HCEC 1CT (cell line): ENCODE results near the gene MYBPC2.
A peak's percentile ranks its signal among the peaks of the same experiment; 100 is the strongest.

ENCODE experiments used
- DNase-seq: peaks from one replicate; pipeline ENCODE4 v3.0.0-alpha.2; 2017

The MYBPC2 gene

DNA sequence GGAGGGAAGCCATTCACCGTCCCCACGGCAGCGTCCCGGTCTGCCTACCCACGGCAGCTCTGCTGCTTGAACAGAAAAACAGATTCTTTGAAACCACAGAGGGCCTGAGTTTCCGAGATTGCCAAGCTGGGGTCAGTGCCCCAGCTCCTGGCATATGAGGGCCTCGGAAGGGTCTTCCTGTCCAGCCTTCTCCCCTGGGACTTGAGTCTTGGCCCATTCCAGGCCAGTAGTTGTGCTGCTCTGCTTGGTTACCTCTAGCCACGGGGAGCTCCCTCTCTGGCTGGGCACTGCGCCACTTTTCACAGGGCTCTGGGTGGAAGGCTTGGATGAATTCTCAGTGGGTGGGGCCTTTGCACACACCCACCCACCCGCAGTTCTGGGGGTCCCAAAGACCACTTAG, 22.6 kb upstream of the MYBPC2 start:
- DNase-seq, result no peak

DNA sequence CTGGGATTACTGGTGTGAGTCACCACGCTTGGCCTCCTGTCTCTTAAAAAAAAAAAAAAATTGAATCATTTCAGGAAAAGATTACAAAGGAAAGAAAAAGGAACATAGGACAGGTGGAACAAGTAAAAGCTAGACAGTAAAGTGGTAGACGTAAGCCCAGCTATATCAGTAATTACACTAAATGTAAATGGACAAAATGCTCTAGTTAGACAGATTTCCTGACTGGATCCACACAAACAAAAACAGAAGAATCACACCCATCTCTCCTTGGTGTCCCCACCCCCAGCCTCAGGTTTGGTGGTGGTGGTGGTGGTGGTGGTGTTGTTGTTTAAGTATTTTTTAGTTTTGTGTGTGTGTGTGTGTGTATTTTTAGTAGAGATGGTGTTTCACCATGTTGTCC, 20.3 kb upstream of the MYBPC2 start:
- no peak for DNase-seq

DNA sequence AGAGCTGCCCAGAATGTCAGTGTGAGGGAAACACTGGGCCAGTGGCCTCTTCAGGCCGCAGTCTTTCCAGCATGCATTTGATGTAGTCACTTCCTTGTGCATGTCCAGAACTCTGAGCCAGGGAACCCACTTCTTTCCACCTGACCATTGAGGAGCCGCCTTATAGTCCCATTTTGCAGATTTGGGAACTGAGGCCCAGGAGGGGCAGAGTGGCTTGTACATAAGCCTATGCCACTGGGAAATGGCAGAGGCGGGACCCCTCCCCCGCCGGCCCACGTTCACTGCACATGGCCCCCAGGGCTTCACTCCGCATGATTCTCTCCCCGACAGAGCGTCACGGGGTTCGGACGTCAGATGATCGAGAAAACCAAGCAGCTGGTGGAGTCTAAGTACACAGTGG, 19.6 kb upstream of the MYBPC2 start:
- DNase-seq, result no peak

DNA sequence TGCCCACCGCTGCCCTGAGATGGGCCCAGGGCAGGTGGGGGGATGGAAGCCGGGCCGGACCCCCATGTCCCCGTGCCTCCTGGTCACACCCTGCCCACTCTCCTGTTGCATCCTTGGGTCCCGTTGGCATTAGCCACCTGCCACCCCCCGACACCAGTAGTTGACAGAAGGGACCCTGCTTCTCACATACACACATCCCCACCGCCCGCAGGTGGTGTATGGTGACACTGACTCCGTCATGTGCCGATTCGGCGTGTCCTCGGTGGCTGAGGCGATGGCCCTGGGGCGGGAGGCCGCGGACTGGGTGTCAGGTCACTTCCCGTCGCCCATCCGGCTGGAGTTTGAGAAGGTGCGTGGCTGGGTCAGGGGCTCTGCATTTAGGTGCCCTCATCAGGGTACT, 19.2 kb upstream of the MYBPC2 start:
- no peak for DNase-seq

DNA sequence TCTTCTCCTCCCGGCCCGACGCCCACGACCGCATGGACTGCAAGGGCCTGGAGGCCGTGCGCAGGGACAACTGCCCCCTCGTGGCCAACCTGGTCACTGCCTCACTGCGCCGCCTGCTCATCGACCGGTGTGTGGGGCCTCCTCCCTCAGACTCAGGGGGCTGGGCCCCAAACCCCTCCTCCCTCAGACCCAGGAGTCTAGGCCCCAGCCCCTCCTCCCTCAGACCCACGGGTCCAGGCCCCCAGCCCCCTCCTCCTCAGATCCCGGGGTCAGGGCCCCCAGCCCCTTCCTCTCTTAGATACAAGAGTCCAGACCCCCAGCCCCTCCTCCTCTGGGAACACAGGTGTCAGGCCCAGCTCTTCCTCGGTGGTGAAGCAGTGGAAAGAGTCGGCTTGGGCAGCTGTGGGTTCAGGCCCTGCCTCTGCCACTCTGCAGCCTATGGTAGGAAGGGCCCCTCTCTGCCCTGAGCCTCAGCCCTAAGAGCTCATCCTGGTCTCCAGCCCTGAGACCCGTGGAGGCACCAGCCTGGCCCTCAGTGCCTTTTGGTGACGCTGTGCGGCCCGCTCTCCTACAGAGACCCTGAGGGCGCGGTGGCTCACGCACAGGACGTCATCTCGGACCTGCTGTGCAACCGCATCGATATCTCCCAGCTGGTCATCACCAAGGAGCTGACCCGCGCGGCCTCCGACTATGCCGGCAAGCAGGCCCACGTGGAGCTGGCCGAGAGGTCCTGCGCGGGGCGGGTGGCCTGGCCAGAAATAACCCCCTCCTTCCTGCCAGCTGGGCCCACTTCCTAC, 17.6 kb upstream of the MYBPC2 start:
- DNase-seq, result peak; percentile 19

DNA sequence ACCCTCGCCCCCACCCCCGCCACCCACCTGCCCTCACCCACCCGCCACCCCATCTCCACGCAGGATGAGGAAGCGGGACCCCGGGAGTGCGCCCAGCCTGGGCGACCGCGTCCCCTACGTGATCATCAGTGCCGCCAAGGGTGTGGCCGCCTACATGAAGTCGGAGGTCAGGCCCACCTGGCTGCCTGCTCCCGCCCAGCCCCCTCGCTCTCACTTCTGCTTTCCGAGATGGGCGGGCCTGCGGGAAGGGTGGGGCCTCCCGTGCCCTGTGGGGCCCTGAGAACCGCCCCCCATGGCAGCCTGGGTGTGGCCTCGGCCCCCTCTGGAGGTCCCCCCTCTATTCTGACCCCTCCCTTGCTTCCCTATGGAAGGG, 17.0 kb upstream of the MYBPC2 start:
- no peak for DNase-seq

DNA sequence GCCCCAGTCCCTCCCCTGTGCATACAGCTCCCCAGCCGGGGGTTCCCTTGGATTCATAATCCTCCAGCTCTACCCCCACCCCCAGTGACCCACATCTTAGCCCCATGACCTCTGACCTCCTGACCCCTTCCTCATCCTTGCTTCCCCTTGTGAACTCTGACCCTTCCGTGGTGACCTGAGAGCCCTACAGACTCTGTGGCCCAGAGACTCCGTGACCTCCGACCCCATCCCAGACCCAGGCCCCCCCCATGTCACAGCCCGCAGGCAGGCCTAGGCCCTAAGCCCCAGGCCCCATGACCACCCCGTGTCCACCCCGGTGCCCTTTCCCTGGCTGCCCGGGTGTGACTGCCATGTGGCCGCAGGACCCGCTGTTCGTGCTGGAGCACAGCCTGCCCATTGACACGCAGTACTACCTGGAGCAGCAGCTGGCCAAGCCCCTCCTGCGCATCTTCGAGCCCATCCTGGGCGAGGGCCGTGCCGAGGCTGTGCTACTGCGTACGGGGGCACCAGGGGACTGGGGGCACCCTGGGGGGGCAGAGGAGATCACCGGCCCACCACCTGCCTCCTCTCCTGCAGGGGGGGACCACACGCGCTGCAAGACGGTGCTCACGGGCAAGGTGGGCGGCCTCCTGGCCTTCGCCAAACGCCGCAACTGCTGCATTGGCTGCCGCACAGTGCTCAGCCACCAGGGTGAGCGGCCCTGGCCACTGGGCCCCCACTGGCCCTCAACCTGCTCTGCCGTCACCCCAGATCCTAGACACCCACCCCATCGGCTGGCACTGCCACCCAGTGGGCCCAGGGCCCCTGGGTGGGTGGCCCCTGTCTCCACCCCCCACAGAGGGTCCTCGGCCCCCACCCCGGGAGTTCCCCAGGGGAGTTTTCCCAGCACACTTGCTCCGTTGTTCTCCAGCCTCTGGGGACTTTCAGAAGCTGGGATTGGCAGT, 16.4 kb upstream of the MYBPC2 start:
- DNase-seq, result no peak

DNA sequence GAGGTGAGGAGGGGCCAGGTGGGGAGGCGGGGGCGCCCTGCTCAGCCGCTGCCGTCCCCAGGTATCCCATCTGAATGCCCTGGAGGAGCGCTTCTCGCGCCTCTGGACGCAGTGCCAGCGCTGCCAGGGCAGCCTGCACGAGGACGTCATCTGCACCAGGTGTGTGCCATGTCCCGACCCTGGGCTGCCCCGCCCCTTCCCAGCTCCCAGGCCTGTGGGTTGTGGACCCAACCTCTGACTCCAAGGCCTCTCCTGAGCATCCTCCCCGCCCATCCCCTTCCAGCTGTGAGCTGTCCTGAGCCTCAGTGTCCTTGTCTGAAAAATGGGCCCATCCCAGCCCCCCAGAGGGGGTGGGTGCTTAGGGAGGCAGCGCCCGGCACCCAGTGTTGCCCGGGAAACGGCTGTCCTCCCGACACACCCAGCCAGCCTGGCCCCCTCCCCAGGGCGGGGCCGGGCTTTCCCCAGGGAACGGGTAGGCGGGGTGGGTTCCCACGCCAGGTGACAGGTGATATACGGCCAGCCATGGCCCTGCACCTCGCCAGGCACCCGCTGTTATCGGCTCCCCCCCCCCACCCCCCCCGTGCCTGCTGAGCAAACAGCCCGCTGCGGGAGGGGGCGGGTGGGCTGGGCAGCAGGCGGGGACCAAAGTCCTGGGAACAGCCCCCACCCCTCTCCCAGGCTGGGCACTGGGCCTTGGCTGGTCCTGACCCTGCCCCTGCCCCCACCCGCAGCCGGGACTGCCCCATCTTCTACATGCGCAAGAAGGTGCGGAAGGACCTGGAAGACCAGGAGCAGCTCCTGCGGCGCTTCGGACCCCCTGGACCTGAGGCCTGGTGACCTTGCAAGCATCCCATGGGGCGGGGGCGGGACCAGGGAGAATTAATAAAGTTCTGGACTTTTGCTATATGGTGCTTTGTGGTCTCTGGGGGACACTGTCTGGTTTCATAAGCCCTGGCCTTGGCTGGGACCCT, 15.3 kb upstream of the MYBPC2 start:
- DNase-seq, result no peak

DNA sequence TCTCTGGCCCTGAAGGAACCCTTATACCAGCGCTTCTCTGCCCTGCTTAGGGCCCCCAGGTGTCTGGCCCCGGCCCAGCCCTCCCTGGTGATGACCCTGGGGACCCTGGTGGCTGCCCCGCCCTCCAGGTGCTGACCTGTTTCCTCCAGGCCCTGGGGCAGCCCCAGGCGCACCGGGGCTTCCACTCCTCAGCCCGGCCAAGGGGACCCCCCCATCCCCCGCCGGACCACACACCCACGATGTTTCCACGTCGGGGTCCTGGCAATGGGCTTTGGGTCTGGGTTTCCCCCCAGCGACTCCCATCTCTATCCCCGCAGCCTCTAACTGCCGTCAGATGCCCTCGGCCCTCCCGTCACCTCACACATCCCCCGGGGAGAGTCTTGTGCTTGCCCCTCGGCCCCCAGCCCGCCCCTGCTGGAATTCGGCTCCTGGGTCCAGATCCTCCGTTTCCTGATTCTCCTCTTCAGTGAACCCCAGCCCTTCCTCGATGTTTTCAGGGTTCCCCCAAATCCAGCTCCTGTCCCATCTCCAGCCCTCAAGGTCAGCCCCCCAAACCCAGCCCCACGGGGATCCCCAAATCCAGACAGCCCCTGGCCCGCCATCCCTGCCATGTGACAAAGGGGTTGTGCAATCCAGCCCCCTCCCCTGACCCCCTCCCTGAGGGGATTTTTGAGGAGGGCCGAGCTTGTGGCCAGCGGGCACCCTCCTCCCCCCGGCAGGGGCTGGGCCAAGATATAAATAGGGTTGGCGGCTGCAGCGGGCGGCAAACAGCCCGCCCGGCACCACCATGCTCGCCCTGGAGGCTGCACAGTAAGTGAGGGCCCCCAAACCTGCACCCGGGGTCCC, 14.3 kb upstream of the MYBPC2 start, which contains the start of gene SPIB:
TSS of gene SPIB (plus strand) at position 763 of the 846 bp plus-strand sequence. CDS start at position 788, 25 bp downstream.
- no peak for DNase-seq

DNA sequence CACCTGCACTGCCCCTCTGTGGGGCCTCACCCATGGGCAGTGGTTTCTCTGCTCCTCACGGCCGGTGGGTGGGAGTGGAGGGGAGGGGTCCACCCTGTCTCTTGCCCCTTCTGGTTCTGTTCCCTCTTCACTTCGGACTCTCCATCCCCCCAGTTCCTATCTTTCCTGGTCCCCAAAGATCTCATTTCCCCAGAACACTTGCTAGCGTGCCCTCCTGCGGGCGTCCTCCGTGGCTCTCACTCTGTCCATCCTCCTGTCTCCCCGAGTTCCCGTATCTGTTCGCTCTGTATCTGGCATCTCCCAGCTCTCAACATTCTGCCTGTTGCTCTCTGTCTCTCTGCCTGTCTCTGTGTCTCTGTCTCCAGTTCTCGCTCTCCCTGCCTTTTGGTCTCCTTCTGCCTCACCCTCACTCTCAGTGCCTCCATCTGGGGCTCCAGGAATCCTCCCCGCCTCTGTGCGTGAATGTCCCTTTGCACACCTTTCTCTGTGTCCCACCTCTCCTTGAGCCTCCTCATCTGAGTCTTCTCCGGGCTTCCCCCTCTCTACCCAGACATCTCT, 13.6 kb upstream of the MYBPC2 start:
- no peak for DNase-seq

DNA sequence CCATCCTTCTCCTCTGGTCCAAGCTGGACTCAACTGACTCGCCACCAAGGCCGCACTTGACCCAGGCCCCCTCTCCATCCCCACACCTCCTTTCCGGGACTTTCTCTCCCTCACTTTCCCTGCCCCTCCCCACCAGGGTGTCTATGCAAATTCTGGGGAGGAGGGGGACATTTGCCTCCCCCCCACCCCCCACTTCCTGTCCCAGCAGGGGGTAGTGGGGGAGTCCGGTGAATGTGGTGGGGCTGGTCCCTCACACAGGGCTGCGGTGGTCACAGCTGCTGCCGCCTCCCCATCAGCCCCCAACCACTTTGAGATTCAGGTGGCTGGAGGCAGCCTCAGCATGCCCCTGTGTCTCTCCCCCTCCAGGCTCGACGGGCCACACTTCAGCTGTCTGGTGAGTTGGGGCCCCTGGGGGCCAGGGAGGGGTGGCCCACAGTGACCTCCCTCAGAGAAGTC, 13.1 kb upstream of the MYBPC2 start:
- no peak for DNase-seq

DNA sequence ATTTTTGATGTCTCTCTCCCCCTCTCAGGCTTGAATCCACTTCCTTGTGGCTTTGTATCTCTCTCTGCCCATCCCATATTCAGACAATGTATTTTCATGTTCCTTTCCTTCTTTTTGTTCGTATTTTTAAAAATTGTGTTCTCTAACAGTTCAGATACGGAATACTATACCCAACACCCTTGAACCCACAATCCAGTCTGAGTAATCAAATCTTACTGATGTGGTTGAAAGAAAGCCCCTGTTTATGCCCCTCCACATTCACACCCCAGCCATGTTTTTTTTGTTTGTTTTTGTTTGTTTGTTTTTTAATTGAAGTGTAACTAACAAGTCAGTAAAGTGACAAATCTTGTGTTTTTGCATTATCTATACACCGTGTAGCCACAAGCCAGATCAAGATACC, 12.6 kb upstream of the MYBPC2 start:
- no peak for DNase-seq

DNA sequence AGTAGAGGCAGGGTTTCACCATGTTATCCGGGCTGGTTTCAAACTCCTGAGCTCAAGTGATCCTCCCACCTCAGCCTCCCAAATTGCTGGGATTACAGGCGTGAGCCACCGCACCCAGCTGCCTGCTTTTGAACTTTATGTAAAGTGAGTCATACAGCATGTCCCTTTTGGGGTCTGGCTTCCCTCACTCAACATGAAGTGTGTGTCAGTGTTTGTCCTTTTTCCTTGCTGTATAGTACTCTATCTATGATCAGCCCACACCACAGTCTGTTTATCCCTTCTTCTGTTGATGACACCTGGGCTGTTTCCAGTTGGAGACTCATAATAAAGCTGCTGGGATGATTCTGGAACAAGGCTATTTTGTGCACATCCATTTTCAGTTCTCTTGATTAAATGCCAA, 11.9 kb upstream of the MYBPC2 start:
- DNase-seq, result no peak

DNA sequence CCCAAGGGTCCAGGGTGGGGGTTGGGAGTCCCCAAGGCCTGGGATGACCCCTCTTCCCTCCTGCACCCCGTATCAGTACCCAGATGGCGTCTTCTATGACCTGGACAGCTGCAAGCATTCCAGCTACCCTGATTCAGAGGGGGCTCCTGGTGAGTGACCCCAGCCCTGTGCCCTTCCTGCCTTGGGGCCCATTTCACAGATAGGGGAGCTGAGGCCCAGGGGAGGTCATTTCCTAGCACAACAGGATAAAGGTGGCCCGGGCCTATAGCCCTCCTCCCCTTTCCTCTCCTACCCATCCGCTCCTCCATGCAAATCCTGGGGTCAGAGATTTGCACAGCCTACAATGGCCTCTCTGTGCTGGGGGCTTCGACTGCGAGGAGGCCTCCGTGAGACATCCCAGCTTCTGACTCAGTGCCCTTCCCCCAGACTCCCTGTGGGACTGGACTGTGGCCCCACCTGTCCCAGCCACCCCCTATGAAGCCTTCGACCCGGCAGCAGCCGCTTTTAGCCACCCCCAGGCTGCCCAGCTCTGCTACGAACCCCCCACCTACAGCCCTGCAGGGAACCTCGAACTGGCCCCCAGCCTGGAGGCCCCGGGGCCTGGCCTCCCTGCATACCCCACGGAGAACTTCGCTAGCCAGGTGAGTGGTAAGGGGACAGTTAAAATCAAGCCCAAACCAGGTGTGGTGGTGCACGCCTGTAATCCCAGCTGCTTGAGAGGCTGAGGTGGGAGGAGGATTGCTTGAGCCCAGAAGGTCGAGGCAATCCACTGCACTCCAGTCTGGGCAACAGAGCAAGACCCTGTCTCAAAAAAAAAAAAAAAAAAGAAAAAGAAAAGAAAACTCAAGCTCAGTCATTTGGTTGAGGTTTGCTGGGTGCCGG, 10.1 kb upstream of the MYBPC2 start:
- no peak for DNase-seq

DNA sequence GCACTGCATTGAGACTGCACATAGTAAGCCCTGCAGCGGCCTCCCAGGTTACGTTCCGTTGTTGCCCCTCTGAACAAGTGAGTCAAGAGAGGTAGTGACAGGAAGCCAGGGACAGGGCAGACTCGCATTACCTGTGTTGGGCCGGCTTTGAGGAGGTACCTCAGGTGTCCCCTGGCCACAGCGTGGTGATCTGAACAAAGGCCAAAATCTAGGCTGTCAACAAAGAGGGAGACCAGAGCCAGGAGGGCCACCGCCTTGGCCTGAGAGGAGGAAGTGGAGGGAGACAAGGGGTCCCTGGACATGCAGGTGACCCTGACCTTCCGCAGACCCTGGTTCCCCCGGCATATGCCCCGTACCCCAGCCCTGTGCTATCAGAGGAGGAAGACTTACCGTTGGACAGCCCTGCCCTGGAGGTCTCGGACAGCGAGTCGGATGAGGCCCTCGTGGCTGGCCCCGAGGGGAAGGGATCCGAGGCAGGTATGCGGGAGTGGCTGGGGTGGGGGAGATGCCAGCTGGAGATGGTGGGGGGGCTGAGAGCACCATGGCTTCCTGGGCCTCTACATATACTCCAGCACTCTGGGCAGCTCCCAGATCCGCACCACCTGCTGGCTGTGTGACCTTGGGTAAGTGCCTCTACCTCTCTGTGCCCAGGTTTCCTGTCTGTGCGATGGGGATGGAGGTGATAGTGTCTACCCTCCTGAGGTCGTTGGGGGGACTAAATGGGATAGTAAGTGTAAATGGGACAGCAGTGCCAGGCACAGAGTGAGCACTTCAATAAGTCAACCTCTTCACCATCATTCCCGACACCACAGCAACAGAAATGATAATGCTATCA, 9.2 kb upstream of the MYBPC2 start:
- no peak for DNase-seq

DNA sequence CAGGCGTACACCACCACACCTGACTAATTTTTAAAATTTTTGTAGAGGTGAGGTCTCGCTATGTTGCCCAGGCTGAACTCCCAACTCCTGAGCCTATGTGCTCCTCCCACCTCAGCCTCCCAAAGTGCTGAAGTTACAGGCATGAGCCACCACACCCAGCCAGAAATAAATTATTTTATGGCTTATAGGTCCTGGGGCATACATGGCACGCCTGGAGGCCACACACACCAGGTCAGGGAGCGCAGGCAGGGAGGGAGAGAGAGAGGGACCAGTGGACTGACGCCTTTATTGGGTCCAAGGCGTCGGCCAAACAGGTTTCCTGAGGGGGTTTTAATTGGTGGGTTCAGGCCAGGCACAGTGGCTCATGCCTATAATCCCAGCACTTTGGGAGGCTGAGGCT, 7.1 kb upstream of the MYBPC2 start:
- DNase-seq, result no peak

DNA sequence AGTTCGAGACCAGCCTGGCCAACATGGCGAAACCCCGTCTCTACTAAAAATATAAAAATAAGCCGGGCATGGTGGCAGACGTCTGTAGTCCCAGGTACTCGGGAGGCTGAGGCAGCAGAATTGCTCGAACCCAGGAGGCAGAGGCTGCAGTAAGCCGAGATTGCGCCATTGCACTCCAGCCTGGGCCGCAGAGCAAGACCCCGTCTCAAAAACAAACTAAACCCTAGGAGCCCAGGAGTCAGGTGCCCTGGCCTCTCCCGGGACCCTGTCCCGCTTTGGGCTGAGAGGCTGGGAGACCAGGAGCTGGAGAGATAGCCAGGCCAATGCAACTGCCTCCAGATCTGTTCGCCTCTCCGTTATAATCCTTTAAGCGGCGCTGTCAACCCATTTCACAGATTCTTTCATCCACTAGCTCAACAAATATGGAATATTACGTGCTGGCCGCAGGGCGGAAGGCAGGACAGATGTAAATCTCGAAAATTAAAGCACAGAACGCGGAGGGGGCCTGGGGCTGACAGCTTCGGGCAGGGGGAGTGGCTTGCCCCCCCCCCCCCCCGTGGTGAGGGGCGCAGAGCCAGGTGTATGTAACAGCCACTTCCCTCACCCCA, 5.3 kb upstream of the MYBPC2 start:
- DNase-seq, result no peak

DNA sequence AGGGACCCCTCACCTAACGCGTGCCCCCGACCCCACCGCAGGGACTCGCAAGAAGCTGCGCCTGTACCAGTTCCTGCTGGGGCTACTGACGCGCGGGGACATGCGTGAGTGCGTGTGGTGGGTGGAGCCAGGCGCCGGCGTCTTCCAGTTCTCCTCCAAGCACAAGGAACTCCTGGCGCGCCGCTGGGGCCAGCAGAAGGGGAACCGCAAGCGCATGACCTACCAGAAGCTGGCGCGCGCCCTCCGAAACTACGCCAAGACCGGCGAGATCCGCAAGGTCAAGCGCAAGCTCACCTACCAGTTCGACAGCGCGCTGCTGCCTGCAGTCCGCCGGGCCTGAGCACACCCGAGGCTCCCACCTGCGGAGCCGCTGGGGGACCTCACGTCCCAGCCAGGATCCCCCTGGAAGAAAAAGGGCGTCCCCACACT, 4.7 kb upstream of the MYBPC2 start:
- DNase-seq, result peak; percentile 28
